HG02642 (cell line): ENCODE results near the gene AGPAT4.
"Not testable (repeated sequence)": the region's sequence is repeated elsewhere in the genome, so short reads cannot be mapped to it uniquely, and the experiment has no call there.

Experiments used
- ATAC-seq: cut with Tn5 transposase; IDR thresholded peaks from one replicate; pipeline ENCODE4 v1.9.1; 2021; ENCODE audit warnings: mild to moderate bottlenecking; ENCODE audit not compliant: unreplicated experiment, poor library complexity

The AGPAT4 gene

GRCh38 chr6:161232010-161232409, 41.9 kb downstream of the AGPAT4 start:
- ATAC-seq = no peak

- no peak for ATAC-seq
These were observed 43.5 kb downstream of the AGPAT4 start for GRCh38 chr6:161230339-161230738.

- peak; percentile 48 for ATAC-seq
These were observed 44.8 kb downstream of the AGPAT4 start for GRCh38 chr6:161228921-161229591.

GRCh38 chr6:161228096-161228495, 45.8 kb downstream of the AGPAT4 start:
- no peak for ATAC-seq

- ATAC-seq = no peak
These were observed 46.6 kb downstream of the AGPAT4 start for GRCh38 chr6:161227004-161227960.

- ATAC-seq = peak; percentile 49
These were observed 47.6 kb downstream of the AGPAT4 start for GRCh38 chr6:161226009-161226964.

GRCh38 chr6:161225681-161226008, 48.2 kb downstream of the AGPAT4 start:
- ATAC-seq = no peak

- ATAC-seq = not testable (repeated sequence)
These were observed 48.7 kb downstream of the AGPAT4 start for GRCh38 chr6:161224951-161225680.

- ATAC-seq = no peak
These were observed 50.2 kb downstream of the AGPAT4 start for GRCh38 chr6:161223646-161224045.

- no peak for ATAC-seq
These were observed 51.1 kb downstream of the AGPAT4 start for GRCh38 chr6:161222706-161223234.

- ATAC-seq = no peak
These were observed 53.5 kb downstream of the AGPAT4 start for GRCh38 chr6:161220346-161220745.

GRCh38 chr6:161219680-161220079, 54.2 kb downstream of the AGPAT4 start:
- ATAC-seq = no peak

- ATAC-seq = no peak
These were observed 55.6 kb downstream of the AGPAT4 start for GRCh38 chr6:161218222-161218621.

- no peak for ATAC-seq
These were observed 56.2 kb downstream of the AGPAT4 start for GRCh38 chr6:161217628-161218027.

- ATAC-seq = no peak
These were observed 57.1 kb downstream of the AGPAT4 start for GRCh38 chr6:161216616-161217205.

GRCh38 chr6:161215876-161216615, 57.8 kb downstream of the AGPAT4 start:
- no peak for ATAC-seq

- no peak for ATAC-seq
These were observed 58.7 kb downstream of the AGPAT4 start for GRCh38 chr6:161215193-161215592.

GRCh38 chr6:161214722-161215121, 59.1 kb downstream of the AGPAT4 start:
- ATAC-seq = no peak

GRCh38 chr6:161212902-161213301, 61.0 kb downstream of the AGPAT4 start:
- no peak for ATAC-seq
